Stimulated activated CD8-positive, alpha-beta memory T cell treated with anti-CD3 and anti-CD28 coated beads, Interleukin-4, amount 100 ng/mL, for 4 hours (primary cell): ENCODE results near the gene AFF2.

Experiments
- DNase-seq, 2 donors: peaks; one replicate each; pipeline ENCODE4 v3.0.0-alpha.2; 2020; ENCODE audit warnings: low read depth in 2 of 2, low spot score in 1 of 2

AFF2 gene

GRCh38 chrX:148722966-148723365 lies 222.5 kb downstream of the AFF2 start:
- no peak for DNase-seq

GRCh38 chrX:148723551-148723950 lies 223.1 kb downstream of the AFF2 start:
- no peak for DNase-seq

GRCh38 chrX:148728901-148729300 lies 228.5 kb downstream of the AFF2 start:
- no peak for DNase-seq

- DNase-seq, result no peak
Observed at GRCh38 chrX:148732743-148733142, 232.3 kb downstream of the AFF2 start.

GRCh38 chrX:148741441-148741840 lies 241.0 kb downstream of the AFF2 start:
- DNase-seq, result no peak

- DNase-seq, result no peak
Observed at GRCh38 chrX:148755111-148755510, 254.7 kb downstream of the AFF2 start.

- no peak for DNase-seq
Observed at GRCh38 chrX:148763896-148764295, 263.5 kb downstream of the AFF2 start.

- DNase-seq, result no peak
Observed at GRCh38 chrX:148768296-148768695, 267.9 kb downstream of the AFF2 start.

GRCh38 chrX:148771440-148771839 lies 271.0 kb downstream of the AFF2 start:
- no peak for DNase-seq

GRCh38 chrX:148774276-148774675 lies 273.9 kb downstream of the AFF2 start:
- no peak for DNase-seq

GRCh38 chrX:148784137-148784536 lies 283.7 kb downstream of the AFF2 start:
- DNase-seq, result no peak

GRCh38 chrX:148784856-148785255 lies 284.4 kb downstream of the AFF2 start:
- no peak for DNase-seq

- no peak for DNase-seq
Observed at GRCh38 chrX:148785256-148785655, 284.8 kb downstream of the AFF2 start.

- DNase-seq, result no peak
Observed at GRCh38 chrX:148788449-148788848, 288.0 kb downstream of the AFF2 start.

- DNase-seq, result no peak
Observed at GRCh38 chrX:148794350-148794749, 293.9 kb downstream of the AFF2 start.

- no peak for DNase-seq
Observed at GRCh38 chrX:148804579-148805355, 304.4 kb downstream of the AFF2 start.

GRCh38 chrX:148806145-148806870 lies 305.9 kb downstream of the AFF2 start:
- DNase-seq, result no peak

GRCh38 chrX:148808833-148809232 lies 308.4 kb downstream of the AFF2 start:
- DNase-seq, result no peak

GRCh38 chrX:148811236-148811635 lies 310.8 kb downstream of the AFF2 start:
- no peak for DNase-seq

- DNase-seq, result no peak
Observed at GRCh38 chrX:148813422-148813821, 313.0 kb downstream of the AFF2 start.

GRCh38 chrX:148813967-148814366 lies 313.6 kb downstream of the AFF2 start:
- no peak for DNase-seq

GRCh38 chrX:148815218-148815961 lies 315.0 kb downstream of the AFF2 start:
- DNase-seq, result no peak
